GM19238 (cell line): ENCODE measurements around the gene CFAP77.

ENCODE experiments used
- DNase-seq: peaks from one replicate; pipeline ENCODE4 v3.0.0; 2011; ENCODE audit warnings: low spot score; ENCODE audit not compliant: insufficient read length

Gene CFAP77

DNA sequence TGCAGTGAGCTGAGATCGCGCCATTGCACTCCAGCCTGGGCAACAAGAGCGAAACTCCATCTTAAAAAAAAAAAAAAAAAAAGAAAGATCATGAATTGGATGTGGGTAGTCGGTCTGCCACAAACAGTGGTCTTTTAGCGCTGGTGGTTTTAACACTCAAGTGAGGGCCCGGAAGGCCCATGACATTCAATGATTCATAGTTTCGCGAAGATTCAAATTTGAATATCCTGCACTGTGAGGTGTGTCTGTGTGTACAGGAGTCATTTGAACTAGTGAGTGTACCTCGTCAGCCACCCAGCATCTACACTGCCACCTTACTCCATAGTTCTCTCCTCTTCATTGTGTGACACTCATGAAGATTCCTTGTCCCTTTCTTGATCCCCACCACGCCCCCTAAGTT lies 41.3 kb downstream of the CFAP77 start:
- DNase-seq = no peak

DNA sequence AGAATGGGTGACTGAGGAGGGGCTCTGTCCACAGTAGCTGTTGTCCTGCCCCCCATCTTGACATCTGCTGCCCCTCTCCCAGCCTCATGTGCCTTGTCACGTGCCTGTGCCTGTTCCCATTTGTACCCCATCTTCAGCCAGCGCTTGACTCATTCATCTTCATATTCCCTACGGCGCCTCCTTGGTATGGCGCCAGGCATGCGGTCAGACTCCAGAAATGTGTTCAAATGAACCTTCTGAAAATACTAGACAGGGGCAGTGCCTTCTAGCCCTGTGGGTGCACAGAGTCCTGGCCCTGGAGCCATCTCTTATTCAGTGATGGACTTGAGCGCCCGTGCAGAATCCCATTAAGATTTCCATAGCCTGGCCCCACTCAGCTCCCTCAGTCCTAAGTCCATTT lies 46.2 kb downstream of the CFAP77 start:
- no peak for DNase-seq

DNA sequence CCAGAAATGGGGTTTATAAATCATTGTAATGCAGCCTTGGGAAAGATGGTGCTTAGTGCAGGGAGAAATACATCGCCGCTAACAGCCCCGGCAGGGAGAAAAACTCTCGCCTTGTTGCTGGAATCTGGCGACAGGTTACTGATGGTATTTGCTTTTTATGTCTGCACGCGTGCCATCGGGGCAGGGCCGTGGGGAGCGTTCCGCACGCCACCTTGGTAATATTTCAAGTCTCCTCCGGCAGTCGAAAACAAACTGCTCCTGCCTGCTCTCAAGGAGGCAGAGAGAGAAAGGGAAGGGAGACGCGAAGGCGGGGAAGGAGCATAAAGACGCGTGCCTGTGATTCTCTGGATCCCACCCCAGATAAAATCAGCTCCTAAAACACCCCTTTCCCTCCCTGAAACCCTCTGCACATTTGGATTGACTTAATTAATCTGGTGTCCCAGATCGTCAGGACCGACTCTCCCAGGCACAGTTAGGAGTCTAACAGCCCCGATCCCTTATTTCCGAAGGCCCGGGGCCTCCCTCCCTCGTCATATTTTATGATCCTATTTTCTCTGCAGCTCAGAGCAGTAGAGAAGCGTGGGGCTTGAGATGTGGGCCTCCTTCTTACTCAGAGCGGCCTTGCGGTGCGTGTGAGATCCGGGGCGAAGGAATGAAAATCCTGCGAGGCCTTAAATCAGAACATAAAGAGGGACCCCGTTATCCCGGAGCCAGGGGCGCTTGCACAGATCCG lies 47.7 kb downstream of the CFAP77 start:
- no peak for DNase-seq

DNA sequence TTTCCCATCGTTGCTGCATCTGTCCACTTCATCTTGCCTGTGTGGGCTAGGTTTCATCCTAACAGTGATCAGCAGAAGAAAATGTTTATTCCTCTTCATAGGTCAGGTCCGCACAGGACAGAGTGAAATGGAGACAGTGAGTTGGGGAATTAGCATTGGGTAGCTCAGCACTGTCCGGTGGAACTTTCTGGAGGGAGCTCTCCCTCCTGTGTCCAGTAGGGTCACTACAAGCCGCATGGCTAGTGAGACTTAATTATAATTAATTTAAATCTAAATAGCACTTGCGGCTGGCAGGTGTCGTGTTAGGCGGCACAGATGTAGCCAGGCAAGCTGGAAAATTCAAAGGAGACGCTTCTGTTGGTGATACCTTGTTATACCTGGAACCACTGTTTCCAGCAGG lies 48.4 kb downstream of the CFAP77 start:
- no peak for DNase-seq

DNA sequence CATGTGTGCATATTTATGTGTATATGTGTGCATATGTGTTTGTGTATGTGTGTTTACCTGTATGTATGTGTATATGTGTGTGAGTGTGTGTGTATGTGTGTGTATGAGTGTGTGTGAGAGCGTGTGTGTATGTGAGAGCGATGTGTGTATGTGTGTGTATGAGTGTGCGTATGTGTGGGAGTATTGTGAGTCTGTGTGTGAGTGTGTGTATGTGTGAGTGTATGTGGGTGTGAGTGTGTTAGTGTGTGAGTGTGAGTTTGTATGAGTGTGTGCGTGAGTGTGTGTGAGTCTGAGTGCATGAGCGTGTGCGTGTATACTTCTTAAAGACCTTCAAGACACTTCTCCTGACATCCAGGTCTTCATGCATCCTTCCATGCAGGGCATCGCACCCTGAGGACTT lies 49.6 kb downstream of the CFAP77 start:
- no peak for DNase-seq

DNA sequence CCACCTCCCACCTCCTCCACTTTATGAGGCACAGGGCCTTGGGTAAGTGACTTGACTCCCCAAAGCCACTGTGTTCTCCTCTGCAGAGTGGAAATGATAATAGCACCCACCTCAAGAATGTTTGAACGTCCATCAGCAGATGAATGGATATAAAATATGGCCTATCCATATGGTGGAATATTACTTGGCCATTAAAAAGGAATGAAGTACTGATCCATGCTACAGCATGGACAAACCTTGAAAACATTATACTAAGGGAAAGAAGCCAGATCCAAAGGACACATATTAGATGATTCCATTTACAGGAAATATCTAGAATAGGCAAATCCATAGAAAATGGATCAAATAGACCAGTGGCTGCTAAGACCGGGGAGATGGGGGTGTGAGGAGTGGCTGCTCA lies 50.2 kb downstream of the CFAP77 start:
- DNase-seq = no peak

GRCh38 chr9:132461281-132461896 lies 51.4 kb downstream of the CFAP77 start:
- no peak for DNase-seq

GRCh38 chr9:132461971-132462370 lies 52.0 kb downstream of the CFAP77 start:
- no peak for DNase-seq

DNA sequence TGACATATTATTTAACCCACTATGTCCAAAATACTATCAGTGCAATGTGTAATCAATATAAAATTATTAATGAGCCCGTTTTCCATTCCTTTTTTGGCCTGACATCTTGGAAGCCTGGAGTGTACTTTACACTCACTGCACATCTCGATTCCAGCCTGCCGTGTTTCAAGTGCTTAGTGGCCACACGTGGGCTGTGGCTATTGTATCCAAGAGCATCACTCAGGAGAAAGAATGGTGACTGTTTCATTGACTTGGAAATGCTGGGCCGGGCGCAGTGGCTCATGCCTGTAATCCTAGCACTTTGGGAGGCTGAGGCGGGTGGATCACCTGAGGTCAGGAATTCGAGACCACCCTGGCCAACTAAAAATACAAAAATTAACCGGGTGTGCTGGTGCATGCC lies 54.5 kb downstream of the CFAP77 start:
- DNase-seq = no peak

DNA sequence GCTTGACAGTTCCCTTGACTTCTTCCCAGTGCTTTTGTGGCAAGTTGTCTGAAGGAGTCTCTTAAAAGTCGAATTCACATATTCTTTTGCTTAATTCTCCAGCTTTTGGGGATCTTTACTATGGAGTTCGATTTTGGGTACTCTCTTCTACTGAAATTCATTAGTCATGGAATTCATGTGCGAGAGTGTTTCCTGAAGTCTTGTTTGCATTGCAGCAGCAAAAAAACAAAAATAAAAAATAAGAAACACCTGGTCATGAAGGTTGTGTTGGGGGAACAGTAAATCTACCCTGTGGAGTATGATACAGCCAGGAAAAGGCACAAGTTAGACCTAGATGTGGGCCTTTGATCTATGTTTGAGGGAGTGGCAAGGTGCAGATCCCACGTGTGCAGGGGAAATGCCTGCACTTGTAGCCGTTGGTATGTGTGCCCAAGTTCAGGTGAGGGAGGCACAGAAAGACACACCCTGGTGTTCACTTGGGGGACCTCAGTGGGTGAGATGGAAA lies 55.2 kb downstream of the CFAP77 start:
- no peak for DNase-seq

DNA sequence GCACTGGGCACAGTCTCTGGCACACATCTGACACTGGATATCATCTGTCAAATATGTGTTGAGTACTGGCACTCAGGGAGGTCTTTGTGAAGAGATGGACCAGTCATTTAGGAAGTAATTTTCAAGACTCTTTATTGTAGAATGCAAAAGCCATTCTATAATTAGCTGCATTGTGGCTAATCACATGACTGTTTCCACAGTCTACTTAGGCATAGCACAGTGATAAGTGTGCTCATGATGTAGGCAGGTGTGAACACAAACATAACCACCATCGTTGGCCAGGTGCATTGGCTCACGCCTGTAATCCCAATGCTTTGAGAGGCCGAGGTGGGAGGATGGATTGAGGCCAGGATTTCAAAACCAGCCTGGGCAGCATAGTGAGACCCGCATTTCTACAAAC lies 62.2 kb downstream of the CFAP77 start:
- no peak for DNase-seq

DNA sequence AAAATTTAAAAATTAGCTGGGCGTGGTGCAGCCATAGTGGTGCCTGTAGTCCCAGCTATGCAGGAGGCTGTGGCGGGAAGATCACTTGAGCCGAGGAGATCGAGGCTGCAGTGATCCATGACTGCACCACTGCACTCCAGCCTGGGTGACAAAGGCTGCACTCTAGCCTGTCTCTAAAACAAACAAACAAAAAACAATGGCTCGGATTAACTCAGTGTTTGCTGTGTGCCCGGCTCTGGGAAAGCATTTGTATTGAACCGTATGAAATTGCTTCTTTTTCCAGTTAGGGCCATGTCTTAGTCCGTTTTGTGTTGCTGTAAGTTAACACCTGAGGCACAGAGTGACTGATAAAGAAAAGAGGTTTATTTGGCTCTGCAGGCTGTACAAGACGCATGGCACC lies 62.6 kb downstream of the CFAP77 start:
- DNase-seq = no peak

GRCh38 chr9:132474253-132474652 lies 64.2 kb downstream of the CFAP77 start:
- DNase-seq = no peak

- DNase-seq = no peak
Measured at GRCh38 chr9:132478353-132479050, 68.5 kb downstream of the CFAP77 start.

DNA sequence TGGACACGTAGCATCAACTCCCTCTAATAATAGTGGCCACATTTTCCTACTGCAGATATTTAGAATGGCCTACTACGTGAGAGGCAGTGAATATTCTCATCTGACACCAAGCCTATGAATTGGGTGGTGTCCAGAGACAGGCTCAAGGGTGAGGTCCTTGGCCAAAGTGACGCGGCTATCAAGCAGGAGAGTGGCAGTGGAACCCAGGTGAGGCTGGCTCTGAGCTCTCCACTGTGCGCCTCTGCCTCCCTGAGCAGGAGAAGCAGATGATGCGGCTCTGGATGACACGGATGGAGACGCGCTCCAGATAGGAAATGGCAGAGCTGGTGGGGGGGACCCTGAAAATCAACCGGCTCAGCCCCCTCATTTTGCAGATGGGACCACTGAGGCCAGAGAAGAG lies 69.7 kb downstream of the CFAP77 start:
- DNase-seq = no peak

DNA sequence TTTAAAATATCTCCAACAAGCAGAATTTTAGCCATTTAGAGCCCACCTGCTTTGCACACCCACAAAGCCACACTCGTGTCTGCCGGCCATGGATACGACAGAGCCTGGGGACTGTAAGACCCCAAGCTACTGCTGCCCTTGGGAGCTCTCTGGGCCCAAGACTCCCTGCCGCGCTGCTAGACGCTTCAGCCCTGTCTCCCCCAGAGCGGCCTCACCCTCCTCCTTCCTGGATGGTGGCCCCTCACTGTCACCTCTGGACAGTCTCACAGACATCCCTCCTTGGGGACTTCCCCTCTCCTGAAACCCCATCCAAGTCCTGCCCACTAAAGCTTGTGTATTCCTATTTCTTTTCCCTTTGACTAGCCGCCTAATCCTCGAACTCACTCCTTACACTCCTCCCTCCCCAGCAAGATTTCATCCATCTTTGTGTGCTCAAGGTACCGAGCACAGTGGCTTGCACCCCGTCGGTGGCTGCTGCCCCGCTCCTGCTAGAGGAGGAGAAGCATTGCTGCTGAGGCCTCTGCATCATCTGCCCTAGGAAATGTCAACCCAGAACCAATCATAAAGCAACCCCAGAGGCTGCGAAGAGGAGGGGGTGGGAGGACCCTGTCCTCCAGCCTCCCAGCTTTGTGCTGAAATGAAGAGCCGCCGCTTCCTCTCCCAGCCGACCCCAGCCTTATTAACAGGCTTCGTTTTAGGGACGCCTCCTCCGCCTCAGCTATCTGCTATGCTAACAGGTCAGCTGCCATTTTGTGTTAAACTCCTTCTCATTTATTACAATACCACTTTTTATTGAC lies 71.2 kb downstream of the CFAP77 start:
- DNase-seq = no peak

- no peak for DNase-seq
Measured at GRCh38 chr9:132482196-132482813, 72.3 kb downstream of the CFAP77 start.

DNA sequence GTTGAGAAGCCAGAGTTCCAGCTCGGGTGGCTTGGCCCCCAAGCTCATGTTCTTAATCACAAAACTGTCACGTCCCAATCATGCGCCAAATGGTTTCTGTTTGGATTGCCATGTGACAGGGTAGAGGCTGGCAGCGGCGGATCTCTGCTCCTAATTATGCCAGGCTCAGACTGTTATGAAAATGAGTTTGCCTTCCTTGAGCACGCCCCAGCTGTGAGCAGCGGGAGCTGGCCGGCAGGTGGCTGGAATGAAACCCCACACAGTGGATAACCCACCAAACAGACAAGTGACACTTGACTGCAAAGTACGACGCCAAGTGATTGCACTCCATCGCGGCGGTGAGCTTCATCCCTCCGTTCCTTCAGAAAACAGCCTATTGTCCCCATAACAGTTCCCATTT lies 75.4 kb downstream of the CFAP77 start:
- DNase-seq = no peak

- DNase-seq = no peak
Measured at GRCh38 chr9:132486706-132487350, 76.8 kb downstream of the CFAP77 start.

GRCh38 chr9:132487351-132487791 lies 77.4 kb downstream of the CFAP77 start:
- no peak for DNase-seq
